ENCODE measurements around the gene IL17C.

GRCh38 chr16:88601313-88602036, 36.9 kb upstream of the IL17C start:
- TF ChIP-seq SP4 (IDR thresholded peaks at IDR 0.05; ENCODE audit: low read length) (no peak), BRCA1 (IDR thresholded peaks at IDR 0.05; ENCODE audit: low read depth, low read length) (no peak), SIN3A (conservative IDR thresholded peaks at IDR 0.05 in 1 of 2, IDR thresholded peaks at IDR 0.05 in 1 of 2; ENCODE audit: low read depth in 1 of 2, low read length in 2 of 2) (no peak), POLR2A (IDR thresholded peaks at IDR 0.05; ENCODE audit: control extremely low read depth in 1 of 2, low read depth in 2 of 2, low read length in 2 of 2) (no peak), CREB1 (IDR thresholded peaks at IDR 0.05) (no peak), RFX5 (IDR thresholded peaks at IDR 0.05; ENCODE audit: borderline replicate concordance, low read depth, low read length) (no peak), EZH2 (IDR thresholded peaks at IDR 0.05; ENCODE audit: low read depth, low read length, severe bottlenecking) (no peak)
- TF ChIP-seq, protein P1, sequence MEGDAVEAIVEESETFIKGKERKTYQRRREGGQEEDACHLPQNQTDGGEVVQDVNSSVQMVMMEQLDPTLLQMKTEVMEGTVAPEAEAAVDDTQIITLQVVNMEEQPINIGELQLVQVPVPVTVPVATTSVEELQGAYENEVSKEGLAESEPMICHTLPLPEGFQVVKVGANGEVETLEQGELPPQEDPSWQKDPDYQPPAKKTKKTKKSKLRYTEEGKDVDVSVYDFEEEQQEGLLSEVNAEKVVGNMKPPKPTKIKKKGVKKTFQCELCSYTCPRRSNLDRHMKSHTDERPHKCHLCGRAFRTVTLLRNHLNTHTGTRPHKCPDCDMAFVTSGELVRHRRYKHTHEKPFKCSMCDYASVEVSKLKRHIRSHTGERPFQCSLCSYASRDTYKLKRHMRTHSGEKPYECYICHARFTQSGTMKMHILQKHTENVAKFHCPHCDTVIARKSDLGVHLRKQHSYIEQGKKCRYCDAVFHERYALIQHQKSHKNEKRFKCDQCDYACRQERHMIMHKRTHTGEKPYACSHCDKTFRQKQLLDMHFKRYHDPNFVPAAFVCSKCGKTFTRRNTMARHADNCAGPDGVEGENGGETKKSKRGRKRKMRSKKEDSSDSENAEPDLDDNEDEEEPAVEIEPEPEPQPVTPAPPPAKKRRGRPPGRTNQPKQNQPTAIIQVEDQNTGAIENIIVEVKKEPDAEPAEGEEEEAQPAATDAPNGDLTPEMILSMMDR (IDR thresholded peaks at IDR 0.05; ENCODE audit: control extremely low read depth in 1 of 3, insufficient read depth in 1 of 3, low read depth in 1 of 3, low read length in 3 of 3): no peak
- TF ChIP-seq, protein P2, sequence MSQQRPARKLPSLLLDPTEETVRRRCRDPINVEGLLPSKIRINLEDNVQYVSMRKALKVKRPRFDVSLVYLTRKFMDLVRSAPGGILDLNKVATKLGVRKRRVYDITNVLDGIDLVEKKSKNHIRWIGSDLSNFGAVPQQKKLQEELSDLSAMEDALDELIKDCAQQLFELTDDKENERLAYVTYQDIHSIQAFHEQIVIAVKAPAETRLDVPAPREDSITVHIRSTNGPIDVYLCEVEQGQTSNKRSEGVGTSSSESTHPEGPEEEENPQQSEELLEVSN (IDR thresholded peaks at IDR 0.05): no peak

Data from H1 (cell line).